Measurements from ENCODE around the gene UQCRHL.
"Not testable (repeated sequence)": the region's sequence is repeated elsewhere in the genome, so short reads cannot be mapped to it uniquely, and the experiment has no call there.

DNA sequence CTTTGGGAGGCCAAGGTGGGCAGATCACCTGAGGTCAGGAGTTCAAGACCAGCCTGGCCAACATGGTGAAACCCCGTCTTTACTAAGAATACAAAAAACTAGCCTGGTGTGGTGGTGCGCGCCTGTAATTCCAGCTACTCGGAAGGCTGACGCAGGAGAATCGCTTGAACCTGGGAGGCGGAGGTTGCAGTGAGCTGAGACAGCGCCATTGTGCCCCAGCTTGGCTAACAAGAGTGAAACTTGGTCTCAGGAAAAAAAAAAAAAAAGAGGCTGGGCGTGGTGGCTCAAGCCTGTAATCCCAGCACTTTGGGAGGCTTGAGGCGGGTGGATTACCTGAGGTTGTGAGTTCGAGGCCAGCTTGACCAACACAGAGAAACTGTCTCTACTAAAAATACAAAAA, 38.6 kb upstream of the UQCRHL start:
- TF ChIP-seq, protein P1, sequence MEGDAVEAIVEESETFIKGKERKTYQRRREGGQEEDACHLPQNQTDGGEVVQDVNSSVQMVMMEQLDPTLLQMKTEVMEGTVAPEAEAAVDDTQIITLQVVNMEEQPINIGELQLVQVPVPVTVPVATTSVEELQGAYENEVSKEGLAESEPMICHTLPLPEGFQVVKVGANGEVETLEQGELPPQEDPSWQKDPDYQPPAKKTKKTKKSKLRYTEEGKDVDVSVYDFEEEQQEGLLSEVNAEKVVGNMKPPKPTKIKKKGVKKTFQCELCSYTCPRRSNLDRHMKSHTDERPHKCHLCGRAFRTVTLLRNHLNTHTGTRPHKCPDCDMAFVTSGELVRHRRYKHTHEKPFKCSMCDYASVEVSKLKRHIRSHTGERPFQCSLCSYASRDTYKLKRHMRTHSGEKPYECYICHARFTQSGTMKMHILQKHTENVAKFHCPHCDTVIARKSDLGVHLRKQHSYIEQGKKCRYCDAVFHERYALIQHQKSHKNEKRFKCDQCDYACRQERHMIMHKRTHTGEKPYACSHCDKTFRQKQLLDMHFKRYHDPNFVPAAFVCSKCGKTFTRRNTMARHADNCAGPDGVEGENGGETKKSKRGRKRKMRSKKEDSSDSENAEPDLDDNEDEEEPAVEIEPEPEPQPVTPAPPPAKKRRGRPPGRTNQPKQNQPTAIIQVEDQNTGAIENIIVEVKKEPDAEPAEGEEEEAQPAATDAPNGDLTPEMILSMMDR (IDR thresholded peaks at IDR 0.05) = not testable (repeated sequence)
- TF ChIP-seq, protein P2, sequence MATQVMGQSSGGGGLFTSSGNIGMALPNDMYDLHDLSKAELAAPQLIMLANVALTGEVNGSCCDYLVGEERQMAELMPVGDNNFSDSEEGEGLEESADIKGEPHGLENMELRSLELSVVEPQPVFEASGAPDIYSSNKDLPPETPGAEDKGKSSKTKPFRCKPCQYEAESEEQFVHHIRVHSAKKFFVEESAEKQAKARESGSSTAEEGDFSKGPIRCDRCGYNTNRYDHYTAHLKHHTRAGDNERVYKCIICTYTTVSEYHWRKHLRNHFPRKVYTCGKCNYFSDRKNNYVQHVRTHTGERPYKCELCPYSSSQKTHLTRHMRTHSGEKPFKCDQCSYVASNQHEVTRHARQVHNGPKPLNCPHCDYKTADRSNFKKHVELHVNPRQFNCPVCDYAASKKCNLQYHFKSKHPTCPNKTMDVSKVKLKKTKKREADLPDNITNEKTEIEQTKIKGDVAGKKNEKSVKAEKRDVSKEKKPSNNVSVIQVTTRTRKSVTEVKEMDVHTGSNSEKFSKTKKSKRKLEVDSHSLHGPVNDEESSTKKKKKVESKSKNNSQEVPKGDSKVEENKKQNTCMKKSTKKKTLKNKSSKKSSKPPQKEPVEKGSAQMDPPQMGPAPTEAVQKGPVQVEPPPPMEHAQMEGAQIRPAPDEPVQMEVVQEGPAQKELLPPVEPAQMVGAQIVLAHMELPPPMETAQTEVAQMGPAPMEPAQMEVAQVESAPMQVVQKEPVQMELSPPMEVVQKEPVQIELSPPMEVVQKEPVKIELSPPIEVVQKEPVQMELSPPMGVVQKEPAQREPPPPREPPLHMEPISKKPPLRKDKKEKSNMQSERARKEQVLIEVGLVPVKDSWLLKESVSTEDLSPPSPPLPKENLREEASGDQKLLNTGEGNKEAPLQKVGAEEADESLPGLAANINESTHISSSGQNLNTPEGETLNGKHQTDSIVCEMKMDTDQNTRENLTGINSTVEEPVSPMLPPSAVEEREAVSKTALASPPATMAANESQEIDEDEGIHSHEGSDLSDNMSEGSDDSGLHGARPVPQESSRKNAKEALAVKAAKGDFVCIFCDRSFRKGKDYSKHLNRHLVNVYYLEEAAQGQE (IDR thresholded peaks at IDR 0.05; ENCODE audit: insufficient read depth in 1 of 2, low read depth in 2 of 2, low read length in 1 of 2) = not testable (repeated sequence)
- not testable (repeated sequence) for TF ChIP-seq POLR2AphosphoS5, TCF7L2 (IDR thresholded peaks at IDR 0.05; ENCODE audit: low read depth, low read length)

Data from Panc1 (cell line).